GM12874 (cell line): ENCODE results near the gene ANK3.

Experiments
- CTCF ChIP-seq: IDR thresholded peaks from 2 replicates; pipeline ENCODE4 v1.5.1; 2011; ENCODE audit warnings: low read depth, mild to moderate bottlenecking, control low read depth, low read length, moderate library complexity; ENCODE audit not compliant: insufficient read depth

Gene ANK3

GRCh38 chr10:60367901-60368300 lies 21.8 kb downstream of the ANK3 start:
- TF ChIP-seq CTCF: no peak

GRCh38 chr10:60367431-60367830 lies 22.2 kb downstream of the ANK3 start:
- TF ChIP-seq CTCF: no peak

- TF ChIP-seq CTCF: no peak
Observed at GRCh38 chr10:60367024-60367423, 22.7 kb downstream of the ANK3 start.

GRCh38 chr10:60363187-60363586 lies 26.5 kb downstream of the ANK3 start:
- TF ChIP-seq CTCF: no peak

- no peak for TF ChIP-seq CTCF
Observed at GRCh38 chr10:60362461-60362860, 27.2 kb downstream of the ANK3 start.

GRCh38 chr10:60359066-60359465 lies 30.6 kb downstream of the ANK3 start:
- TF ChIP-seq CTCF: no peak

GRCh38 chr10:60358282-60358681 lies 31.4 kb downstream of the ANK3 start:
- no peak for TF ChIP-seq CTCF

GRCh38 chr10:60353519-60354258 lies 36.0 kb downstream of the ANK3 start:
- no peak for TF ChIP-seq CTCF
